SK-N-SH (cell line): Measurements from ENCODE around the gene PDIA6. TPM values are rescaled to one million over a fixed set of nuclear protein-coding genes. Genes with fewer than 3 reads are reported as not detected.

Experiments
- CTCF ChIA-PET: fragments of 300-600, 350-600 bp; formaldehyde crosslinking; extraction: SDS; loops from one replicate; lab custom pipeline; 2021; lab: Yijun Ruan, JAX
- POLR2A ChIA-PET: fragments of 350-600 bp; sonication (Branson Sonifier 250); formaldehyde crosslinking; extraction: SDS; loops from one replicate; lab custom pipeline; 2020; ENCODE audit warnings: antibody characterized with exemption, inconsistent platforms; lab: Yijun Ruan, JAX
- DNase-seq: peaks from one replicate; pipeline ENCODE4 v3.0.0; 2012
- H2AFZ ChIP-seq: fragments of 200-600 bp; sonication (generic); 2 replicates; pipeline ENCODE4 v1.8.1; 2016; ENCODE audit warnings: antibody characterized with exemption, mild to moderate bottlenecking, low read depth
- H3F3A ChIP-seq: fragments of 200-600 bp; sonication (generic); replicated peaks from 2 replicates; pipeline ENCODE3; 2016; ENCODE audit warnings: antibody characterized with exemption, mild to moderate bottlenecking; ENCODE audit not compliant: insufficient read depth
- H3K27ac ChIP-seq, 2 experiments: fragments of 200-500 bp in 1 of 2; fragments of 200-600 bp in 1 of 2; sonication (Bioruptor generic) in 1 of 2; sonication (generic), shearing (Covaris generic) in 1 of 2; 2 replicates each; pipeline versions ENCODE4 v1.5.1 to v1.6.1; 2014 to 2016; ENCODE audit warnings: low read depth in 2 of 2, inconsistent platforms in 1 of 2, low read length in 1 of 2, mild to moderate bottlenecking in 1 of 2, mixed read lengths in 1 of 2
- H3K27me3 ChIP-seq: fragments of 200-600 bp; sonication (generic), shearing (Covaris generic); 2 replicates; pipeline ENCODE4 v1.6.1; 2016; ENCODE audit warnings: mixed run types; ENCODE audit not compliant: insufficient read depth
- H3K36me3 ChIP-seq, 2 experiments: fragments of 200-500 bp in 1 of 2; fragments of 200-600 bp in 1 of 2; sonication (Bioruptor generic) in 1 of 2; sonication (generic) in 1 of 2; replicated peaks in 1 of 2; 2 replicates each; pipeline versions ENCODE3 to v1.5.1; 2014 to 2016; ENCODE audit warnings: low read length in 1 of 2, mild to moderate bottlenecking in 1 of 2; ENCODE audit not compliant: insufficient read depth in 2 of 2, control insufficient read depth in 1 of 2
- H3K4me1 ChIP-seq, 2 experiments: fragments of 200-500 bp in 1 of 2; fragments of 200-600 bp in 1 of 2; sonication (Bioruptor generic) in 1 of 2; sonication (generic), shearing (Covaris generic) in 1 of 2; 2 replicates each; pipeline versions ENCODE4 v1.5.1 to v1.6.1; 2014 to 2016; ENCODE audit warnings: low read depth in 1 of 2, low read length in 1 of 2, mixed run types in 1 of 2; ENCODE audit not compliant: insufficient read depth in 2 of 2, control insufficient read depth in 1 of 2
- H3K4me2 ChIP-seq: fragments of 200-600 bp; sonication (generic), shearing (Covaris generic); 2 replicates; pipeline ENCODE4 v1.6.1; 2017; ENCODE audit warnings: mixed run types
- H3K4me3 ChIP-seq, 2 experiments: fragments of 200-500 bp in 1 of 2; fragments of 200-600 bp in 1 of 2; sonication (Bioruptor generic) in 1 of 2; sonication (generic), shearing (Covaris generic) in 1 of 2; 2 replicates each; pipeline versions ENCODE4 v1.5.1 to v1.8.1; 2014 to 2016; ENCODE audit warnings: low read depth in 2 of 2, inconsistent platforms in 1 of 2, low read length in 1 of 2, mild to moderate bottlenecking in 1 of 2, mixed read lengths in 1 of 2, moderate library complexity in 1 of 2
- H3K79me2 ChIP-seq: fragments of 200-600 bp; sonication (generic); 2 replicates; pipeline ENCODE4 v1.8.1; 2017; ENCODE audit warnings: mild to moderate bottlenecking; ENCODE audit not compliant: insufficient read depth
- H3K9ac ChIP-seq: fragments of 200-600 bp; sonication (generic); 2 replicates; pipeline ENCODE4 v1.6.1; 2017; ENCODE audit warnings: mixed run types
- H3K9me2 ChIP-seq: fragments of 200-600 bp; sonication (generic); 2 replicates; pipeline ENCODE4 v1.6.1; 2017; ENCODE audit warnings: mixed run types
- H3K9me3 ChIP-seq: fragments of 200-600 bp; sonication (generic); 2 replicates; pipeline ENCODE4 v1.6.1; 2017; ENCODE audit warnings: mixed run types, mild to moderate bottlenecking, moderate library complexity
- H4K20me1 ChIP-seq: fragments of 200-600 bp; sonication (generic); 2 replicates; pipeline ENCODE4 v1.6.1; 2017; ENCODE audit warnings: mild to moderate bottlenecking, mixed run types; ENCODE audit not compliant: insufficient read depth
- CTCF ChIP-seq: fragments of 200-600 bp; sonication (generic); IDR thresholded peaks from 2 replicates; pipeline ENCODE4 v1.6.1; 2017; ENCODE audit warnings: antibody characterized with exemption, mild to moderate bottlenecking, moderate library complexity
- ELF1 ChIP-seq: IDR thresholded peaks from 2 replicates; pipeline ENCODE4 v1.4.0; 2012
- EP300 ChIP-seq, 2 experiments: IDR thresholded peaks; 2 replicates each; pipeline versions ENCODE4 v1.4.0 to v1.6.1; 2012; ENCODE audit warnings: borderline replicate concordance in 1 of 2, low read depth in 1 of 2, low read length in 1 of 2
- FOXJ3 ChIP-seq: sonication (generic); formaldehyde crosslinking; IDR thresholded peaks from 2 replicates; pipeline ENCODE4 v1.5.1; 2020; ENCODE audit warnings: mild to moderate bottlenecking, missing genetic modification reagents
- FOXM1 ChIP-seq: IDR thresholded peaks from 2 replicates; pipeline ENCODE4 v1.4.0; 2012; ENCODE audit warnings: low read depth, mild to moderate bottlenecking
- GATA2 ChIP-seq: sonication (generic); formaldehyde crosslinking; IDR thresholded peaks from 2 replicates; pipeline ENCODE4 v1.5.0; 2020; ENCODE audit warnings: mild to moderate bottlenecking, missing genetic modification reagents
- MXI1 ChIP-seq: IDR thresholded peaks from 2 replicates; pipeline ENCODE4 v1.6.1; 2012; ENCODE audit warnings: mild to moderate bottlenecking, low read depth, low read length, improper control_type of control experiment
- PBX3 ChIP-seq: IDR thresholded peaks from 2 replicates; pipeline ENCODE4; 2012
- POLR2AphosphoS5 ChIP-seq: IDR thresholded peaks from 2 replicates; pipeline ENCODE4 v1.6.1; 2012; ENCODE audit warnings: low read depth, low read length
- RAD21 ChIP-seq: IDR thresholded peaks from 2 replicates; pipeline ENCODE4 v1.6.1; 2012; ENCODE audit warnings: mild to moderate bottlenecking, low read length
- RCOR1 ChIP-seq: fragments of 150-350 bp; IDR thresholded peaks from 2 replicates; pipeline ENCODE4 v1.6.1; 2017; ENCODE audit warnings: antibody characterized with exemption, low read length
- RFX5 ChIP-seq: IDR thresholded peaks from 2 replicates; pipeline ENCODE4 v1.6.1; 2012; ENCODE audit warnings: mild to moderate bottlenecking, improper control_type of control experiment, low read length
- RXRA ChIP-seq: IDR thresholded peaks from 2 replicates; pipeline ENCODE4 v1.4.0; 2012; ENCODE audit warnings: low read depth, mild to moderate bottlenecking, borderline replicate concordance
- SMC3 ChIP-seq: IDR thresholded peaks from 2 replicates; pipeline ENCODE4 v1.6.1; 2012; ENCODE audit warnings: low read depth, low read length, improper control_type of control experiment
- TAF1 ChIP-seq: IDR thresholded peaks from 2 replicates; pipeline ENCODE4 v1.6.1; 2012; ENCODE audit warnings: low read depth, mild to moderate bottlenecking, low read length, moderate library complexity, borderline replicate concordance
- USF1 ChIP-seq: IDR thresholded peaks from 2 replicates; pipeline ENCODE4 v1.4.0; 2012; ENCODE audit warnings: low read depth, borderline replicate concordance
- WGBS: methylation state at CpG from one replicate; pipeline ENCODE4 v1.1.6; 2017; ENCODE audit warnings: low lambda C conversion rate; 5-methylcytosine and 5-hydroxymethylcytosine counted together
- polyA plus RNA-seq, 3 experiments: library from polyadenylated mRNA; depleted of rRNA; stranded (reverse); fragments of >200 nt; gene quantifications; 2 replicates each; pipeline ENCODE4 v1.2.3, GENCODE V29; 2012
- TF ChIP-seq, protein P1 (sequence below): fragments of 150-350 bp; IDR thresholded peaks from 2 replicates; pipeline ENCODE4 v1.6.1; 2017; ENCODE audit warnings: antibody characterized with exemption, low read length, low read depth, borderline replicate concordance
- TF ChIP-seq, protein P2 (sequence below): fragments of 150-350 bp; IDR thresholded peaks from 2 replicates; pipeline ENCODE4 v1.6.1; 2016; ENCODE audit warnings: mild to moderate bottlenecking, low read depth, low read length

PDIA6 gene
- polyA plus RNA-seq, 1 of the 3 experiments (the other 2 are of a cell fraction), result 325 TPM

GRCh38 chr2:10757814-10758286 is 54.7 kb downstream of the PDIA6 start (continued):
- TF ChIP-seq USF1, result no peak

- Histone ChIP-seq H3K27ac (no peak overlapping the region), H3K36me3 (no peaks in the 10 kb centered on the region), H2AFZ (no peak overlapping the region), H4K20me1 (no peaks in the 10 kb centered on the region), H3F3A (no peaks in the 10 kb centered on the region), H3K27me3 (no peaks in the 10 kb centered on the region; the same call in 1 of the 2 replicates), H3K4me2 (no peak overlapping the region), H3K9me2 (no peaks in the 10 kb centered on the region), H3K79me2 (no peaks in the 10 kb centered on the region), H3K9me3 (no peaks in the 10 kb centered on the region), H3K4me3 (no peak overlapping the region), H3K4me1 (peaks cover 0 to 6% of the 10 kb centered on the region in 2 experiments; a peak in 1 of 4 replicates), H3K9ac (no peak overlapping the region)
- TF ChIP-seq SMC3 (no peak), EP300 (IDR thresholded peaks at IDR 0.05; ENCODE audit: borderline replicate concordance in 1 of 2, low read depth in 1 of 2, low read length in 1 of 2) (no peak), POLR2AphosphoS5 (no peak), PBX3 (no peak), RCOR1 (no peak), TAF1 (no peak), RAD21 (no peak), RFX5 (no peak), FOXM1 (no peak), GATA2 (CRISPR knock-in tag) (no peak), MXI1 (no peak), RXRA (no peak), ELF1 (no peak), FOXJ3 (no peak), CTCF (no peak), USF1 (no peak)
- TF ChIP-seq, protein P1, sequence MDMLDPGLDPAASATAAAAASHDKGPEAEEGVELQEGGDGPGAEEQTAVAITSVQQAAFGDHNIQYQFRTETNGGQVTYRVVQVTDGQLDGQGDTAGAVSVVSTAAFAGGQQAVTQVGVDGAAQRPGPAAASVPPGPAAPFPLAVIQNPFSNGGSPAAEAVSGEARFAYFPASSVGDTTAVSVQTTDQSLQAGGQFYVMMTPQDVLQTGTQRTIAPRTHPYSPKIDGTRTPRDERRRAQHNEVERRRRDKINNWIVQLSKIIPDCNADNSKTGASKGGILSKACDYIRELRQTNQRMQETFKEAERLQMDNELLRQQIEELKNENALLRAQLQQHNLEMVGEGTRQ, result no peak
- TF ChIP-seq, protein P2, sequence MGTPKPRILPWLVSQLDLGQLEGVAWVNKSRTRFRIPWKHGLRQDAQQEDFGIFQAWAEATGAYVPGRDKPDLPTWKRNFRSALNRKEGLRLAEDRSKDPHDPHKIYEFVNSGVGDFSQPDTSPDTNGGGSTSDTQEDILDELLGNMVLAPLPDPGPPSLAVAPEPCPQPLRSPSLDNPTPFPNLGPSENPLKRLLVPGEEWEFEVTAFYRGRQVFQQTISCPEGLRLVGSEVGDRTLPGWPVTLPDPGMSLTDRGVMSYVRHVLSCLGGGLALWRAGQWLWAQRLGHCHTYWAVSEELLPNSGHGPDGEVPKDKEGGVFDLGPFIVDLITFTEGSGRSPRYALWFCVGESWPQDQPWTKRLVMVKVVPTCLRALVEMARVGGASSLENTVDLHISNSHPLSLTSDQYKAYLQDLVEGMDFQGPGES, result no peak
- ChIA-PET POLR2A (no interaction called here), CTCF (interaction anchor here (1.2 kb wide), 1 partner anchor 374 kb away, joined by 3 read pairs; no protein-coding TSS in a partner anchor)
- 68% methylated on average over 7 of the region's 7 CpGs for WGBS
- DNase-seq, result no peak
Measured at GRCh38 chr2:10755621-10756020, 57.0 kb downstream of the PDIA6 start.
